IMR-90 (cell line): ENCODE data around the gene ARHGEF26.

Source experiments
- BHLHE40 ChIP-seq: fragments of 150-350 bp; IDR thresholded peaks from 2 replicates; pipeline ENCODE4 v1.6.1; 2016; ENCODE audit warnings: mild to moderate bottlenecking, low read depth, low read length
- CEBPB ChIP-seq: IDR thresholded peaks from 2 replicates; pipeline ENCODE4 v1.6.1; 2012; ENCODE audit warnings: low read depth, low read length, improper control_type of control experiment
- CTCF ChIP-seq: conservative IDR thresholded peaks from 2 replicates; pipeline ENCODE4 v1.5.1; 2012; ENCODE audit warnings: mild to moderate bottlenecking, low read depth, low read length, improper control_type of control experiment
- FOS ChIP-seq: fragments of 150-350 bp; IDR thresholded peaks from 2 replicates; pipeline ENCODE4 v1.6.1; 2016; ENCODE audit warnings: low read depth, low read length
- MXI1 ChIP-seq: IDR thresholded peaks from 2 replicates; pipeline ENCODE4 v1.6.1; 2012; ENCODE audit warnings: low read depth, mild to moderate bottlenecking, low read length, moderate library complexity, borderline replicate concordance
- POLR2A ChIP-seq: IDR thresholded peaks from 2 replicates; pipeline ENCODE4 v1.6.1; 2012; ENCODE audit warnings: mild to moderate bottlenecking, low read depth, low read length
- RAD21 ChIP-seq: IDR thresholded peaks from 2 replicates; pipeline ENCODE4 v1.6.1; 2012; ENCODE audit warnings: low read length, improper control_type of control experiment
- RFX5 ChIP-seq: IDR thresholded peaks from 2 replicates; pipeline ENCODE4 v1.8.0; 2012; ENCODE audit warnings: low read depth, mild to moderate bottlenecking, low read length, moderate library complexity
- SMC3 ChIP-seq: fragments of 150-350 bp; IDR thresholded peaks from 2 replicates; pipeline ENCODE4 v1.6.1; 2016; ENCODE audit warnings: low read depth, mild to moderate bottlenecking, antibody characterized with exemption, low read length, moderate library complexity
- USF2 ChIP-seq: fragments of 150-350 bp; IDR thresholded peaks from 2 replicates; pipeline ENCODE4 v1.6.1; 2017; ENCODE audit warnings: mild to moderate bottlenecking, antibody characterized with exemption, low read length, low read depth

- TF ChIP-seq CEBPB (no peak), RAD21 (no peak), CTCF (no peak), RFX5 (no peak), POLR2A (no peak), MXI1 (no peak), SMC3 (no peak), USF2 (no peak), FOS (no peak), BHLHE40 (no peak)
These were observed 99.3 kb downstream of the ARHGEF26 start for GRCh38 chr3:154220462-154220861.
